NCI-H187 treated with DMSO at 0.1 percent for 48 hours (cell line): ENCODE data around the gene NR4A1.
"Not testable (repeated sequence)": the region's sequence is repeated elsewhere in the genome, so short reads cannot be mapped to it uniquely, and the experiment has no call there.

Experiments
- DNase-seq: peaks from one replicate; lab custom pipeline; 2025; lab: John Stamatoyannopoulos, UW

Gene NR4A1

DNA sequence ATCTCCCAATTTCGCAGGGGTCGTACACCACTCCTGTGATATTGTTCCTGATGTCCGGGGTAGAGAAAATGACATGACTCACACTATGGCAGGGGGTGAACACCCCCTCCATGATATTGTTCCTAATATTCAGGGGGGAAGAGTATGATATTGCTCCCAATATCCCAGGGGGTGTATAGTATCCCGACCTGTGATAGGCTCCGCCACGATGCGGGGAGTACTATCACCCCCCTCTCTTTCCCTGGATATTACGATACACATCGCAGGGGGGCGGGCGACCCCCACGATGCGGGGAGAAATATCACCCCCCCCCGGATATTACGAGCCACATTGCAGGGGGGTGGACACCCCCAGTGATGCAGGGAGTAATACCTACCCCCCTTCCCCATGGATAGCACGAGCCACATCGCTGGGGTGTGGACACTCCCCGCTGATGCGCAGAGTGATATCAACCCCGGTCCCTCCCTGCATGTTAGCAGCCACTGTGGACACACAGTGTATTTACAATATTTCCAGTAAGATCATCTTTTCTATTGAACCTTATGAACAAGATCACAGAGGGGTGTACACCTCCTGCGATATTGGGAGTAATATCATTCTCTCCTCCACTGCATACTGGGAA, 45.9 kb downstream of the NR4A1 start:
- no peak for DNase-seq

DNA sequence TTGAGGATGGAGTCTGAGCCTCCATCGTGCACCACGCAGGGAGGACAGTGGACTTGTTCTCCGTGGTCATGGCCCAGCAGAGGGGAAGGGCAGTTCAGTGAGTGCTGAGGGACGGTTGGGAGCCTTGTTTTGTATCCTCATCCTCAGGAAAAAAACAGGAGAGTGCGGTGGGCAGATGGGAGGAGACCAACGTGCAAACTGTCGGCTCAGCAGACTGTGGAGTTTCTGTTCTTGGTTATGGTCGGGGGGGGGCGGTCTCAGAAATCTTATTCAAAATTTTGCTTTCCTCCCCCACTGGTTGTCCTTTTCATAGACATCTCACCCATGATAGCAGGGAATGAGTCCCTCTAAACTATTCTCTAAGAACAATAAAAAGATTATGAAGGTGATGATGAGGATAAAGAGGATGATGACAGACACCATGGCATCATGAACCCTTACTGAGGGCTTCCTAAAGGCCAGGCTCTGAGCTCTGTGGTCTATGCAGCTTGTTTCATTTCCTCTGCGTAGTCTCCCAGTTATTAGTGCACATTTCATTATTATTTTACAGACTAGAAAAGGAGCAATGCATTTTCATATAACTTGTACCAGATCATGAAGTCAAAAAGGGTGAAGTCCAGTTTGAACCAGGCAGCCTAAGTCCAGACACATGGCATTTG, 53.3 kb downstream of the NR4A1 start:
- DNase-seq, result not testable (repeated sequence)
